CD4-positive, alpha-beta T cell treated with Interleukin-1 beta for 1 hour (primary cell): Measurements from ENCODE around the gene SPACA4.

Experiments
- DNase-seq, 2 donors: peaks; one replicate each; pipeline ENCODE4 v3.0.0-alpha.2; 2020 to 2022

The SPACA4 gene

DNA sequence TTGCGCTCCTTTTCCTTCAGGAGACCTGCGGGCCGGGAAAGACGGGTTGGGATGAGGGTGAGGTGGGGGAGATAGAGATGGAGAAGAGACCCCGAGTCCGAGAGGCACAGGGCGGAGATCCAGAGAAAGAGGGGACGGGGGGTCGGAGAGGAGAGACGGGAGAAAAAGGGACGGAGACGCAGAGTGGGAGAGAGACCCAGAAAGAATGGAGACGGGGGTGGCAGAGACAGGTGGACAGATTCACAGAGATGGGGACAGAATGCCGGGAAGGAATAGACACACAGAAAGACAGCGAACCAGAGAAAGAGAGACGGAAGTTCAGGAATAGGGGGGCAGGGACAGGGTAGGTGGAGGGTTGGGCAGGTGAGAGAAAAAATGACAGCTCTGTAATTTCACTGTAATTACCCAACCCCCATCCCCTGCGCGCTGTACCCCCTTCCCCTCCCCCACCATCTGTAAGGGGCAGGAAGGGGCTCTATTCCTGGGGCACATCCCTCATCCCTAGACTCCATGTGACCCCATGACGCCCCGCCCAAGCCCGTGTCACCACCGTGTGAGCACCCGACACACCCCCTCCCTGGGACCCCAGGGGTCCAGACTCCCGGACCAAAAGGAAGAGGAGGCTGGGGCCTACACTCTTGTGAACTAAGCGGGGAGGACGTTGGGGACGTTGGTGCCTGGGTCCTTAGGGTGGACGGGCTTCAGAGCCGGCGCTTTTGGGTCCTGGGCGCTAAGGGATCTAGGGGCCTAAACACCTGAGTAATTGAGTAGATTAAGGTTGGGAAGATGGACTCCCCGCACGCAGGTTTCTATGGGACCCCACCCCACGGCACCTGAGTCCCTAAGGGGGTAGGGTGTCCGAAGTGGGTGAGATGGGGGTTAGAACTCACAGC is 29.7 kb downstream of the SPACA4 start:
- DNase-seq = no peak

DNA sequence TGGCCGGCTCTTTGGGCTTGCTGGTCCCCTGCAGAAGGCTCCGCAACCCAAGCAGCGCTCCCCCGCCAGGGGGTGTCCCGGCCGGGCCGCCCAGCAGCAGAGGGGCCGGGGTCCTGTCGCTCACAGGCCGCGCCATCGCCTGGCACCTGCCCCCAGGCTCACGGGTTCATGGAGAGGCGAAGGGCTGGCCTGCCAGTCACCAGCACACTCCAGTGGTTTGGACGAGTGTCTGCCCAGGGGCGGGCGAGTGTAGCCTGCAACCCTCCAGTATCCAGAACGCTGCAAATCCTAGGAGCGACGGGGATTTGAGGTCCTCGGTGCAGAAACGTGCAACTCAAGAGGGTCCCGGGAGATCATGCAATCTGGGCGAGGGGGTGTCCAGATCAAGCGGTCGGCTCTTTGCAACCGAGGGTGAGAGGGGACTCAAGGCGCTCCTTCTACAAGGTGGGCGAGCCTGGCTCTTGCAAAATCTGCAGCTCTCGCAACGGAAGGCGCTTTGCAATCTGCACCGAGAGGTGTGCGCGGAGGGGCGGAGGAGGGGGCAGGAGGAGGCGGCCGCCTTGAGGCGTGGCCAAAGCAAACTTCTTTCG is 30.4 kb downstream of the SPACA4 start, which contains the start of gene DBP:
TSS of gene DBP (minus strand) at position 521 of the 590 bp plus-strand sequence. CDS start at position 136, 385 bp downstream.
- DNase-seq = no peak

DNA sequence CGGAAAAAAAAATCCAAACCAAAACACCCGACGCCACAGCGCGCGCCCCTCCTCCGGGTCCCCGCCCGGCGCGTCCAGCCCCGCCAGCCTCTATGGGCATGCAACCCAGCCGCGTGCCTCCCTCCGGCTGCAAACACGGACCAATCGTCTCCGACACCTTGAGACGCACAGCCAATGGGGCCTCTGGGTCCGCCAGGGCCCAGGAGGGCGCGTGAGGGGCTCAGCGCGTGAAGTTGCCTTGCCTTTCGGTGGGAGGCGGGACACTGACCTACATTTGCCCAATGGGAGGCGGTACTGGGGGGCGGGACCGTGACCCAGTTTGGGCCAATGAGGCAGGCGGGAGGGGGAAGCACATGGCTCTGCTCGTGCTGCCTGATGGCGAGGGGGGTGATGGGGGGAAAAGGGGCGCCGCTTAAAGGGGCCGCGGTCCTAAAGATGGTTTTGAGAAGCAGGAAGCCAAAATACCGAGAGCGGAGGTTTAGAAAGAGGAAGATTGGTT is 31.0 kb downstream of the SPACA4 start:
- peak; percentile 100 for DNase-seq

GRCh38 chr19:48637948-48638830 is 31.6 kb downstream of the SPACA4 start:
- DNase-seq = peak; percentile 92 to 94

DNA sequence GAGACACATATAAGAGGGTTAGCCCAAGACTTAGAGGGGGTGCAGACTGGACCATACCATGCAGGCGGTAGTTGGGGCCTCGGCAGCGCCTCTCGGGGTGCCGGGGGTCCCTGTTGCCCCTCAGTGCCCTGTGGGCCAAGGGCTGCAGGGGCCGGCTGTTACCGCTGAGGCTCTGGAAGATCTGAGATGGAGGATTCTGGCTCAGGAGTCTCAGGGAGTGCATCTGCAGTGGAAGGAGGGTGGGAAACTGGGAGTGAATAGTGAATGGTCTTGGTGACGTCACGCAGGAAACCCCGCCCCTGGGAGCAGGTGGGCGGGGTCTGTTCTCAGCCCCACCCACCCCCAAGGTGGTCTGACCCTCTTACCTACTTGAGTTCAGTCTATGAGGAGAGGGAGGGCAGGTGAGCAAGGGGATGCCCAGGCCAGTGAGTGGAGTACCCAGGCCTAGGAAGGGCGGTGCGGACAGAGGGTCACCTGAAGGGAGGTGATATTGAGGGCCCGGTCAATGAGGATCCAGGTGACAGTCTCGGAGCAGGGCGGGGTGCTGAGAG is 32.4 kb downstream of the SPACA4 start:
- no peak for DNase-seq

DNA sequence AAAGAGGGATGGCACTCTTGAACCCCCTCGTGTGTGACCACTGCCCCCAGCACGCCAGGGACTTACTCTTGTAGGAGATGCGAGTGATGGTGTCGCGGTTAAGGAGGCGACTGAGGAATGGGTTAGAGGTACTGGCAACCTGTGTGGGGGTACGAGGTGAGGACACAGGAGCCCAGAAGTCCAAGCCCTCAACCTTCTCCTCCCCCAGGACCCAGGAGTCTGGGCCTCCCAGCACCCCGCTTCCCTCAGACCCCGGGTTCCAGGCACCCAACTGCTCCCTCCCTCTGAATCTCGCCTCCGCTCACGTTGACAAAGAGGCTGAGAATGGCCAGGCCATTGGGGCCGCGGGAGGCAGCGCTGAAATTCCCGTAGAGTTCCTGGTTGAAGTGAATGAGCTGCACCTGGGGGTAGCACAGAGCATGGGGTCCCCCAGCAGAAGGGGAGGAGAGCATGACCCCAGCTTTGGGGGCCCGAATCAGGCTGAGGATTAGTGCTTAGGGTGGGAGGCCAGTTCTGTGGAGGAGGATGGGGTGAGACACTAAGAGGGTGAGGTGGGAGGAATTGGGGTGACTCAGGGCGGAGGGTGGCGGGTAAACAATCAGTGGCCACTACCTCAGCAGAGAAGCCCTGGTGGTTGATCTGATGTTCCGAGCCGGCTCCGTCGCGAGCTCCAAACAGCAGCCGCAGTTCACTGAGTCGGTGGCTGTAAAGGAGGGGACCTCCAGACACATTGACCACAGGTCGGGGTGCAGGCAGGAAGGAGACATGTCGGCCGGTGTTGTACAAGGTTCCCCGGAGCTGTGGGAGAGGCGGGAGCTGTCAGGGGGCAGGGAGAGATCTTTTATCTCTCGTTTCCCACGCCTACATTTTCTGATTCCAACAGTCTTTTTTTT is 33.2 kb downstream of the SPACA4 start:
- DNase-seq = peak; percentile 45 to 51

DNA sequence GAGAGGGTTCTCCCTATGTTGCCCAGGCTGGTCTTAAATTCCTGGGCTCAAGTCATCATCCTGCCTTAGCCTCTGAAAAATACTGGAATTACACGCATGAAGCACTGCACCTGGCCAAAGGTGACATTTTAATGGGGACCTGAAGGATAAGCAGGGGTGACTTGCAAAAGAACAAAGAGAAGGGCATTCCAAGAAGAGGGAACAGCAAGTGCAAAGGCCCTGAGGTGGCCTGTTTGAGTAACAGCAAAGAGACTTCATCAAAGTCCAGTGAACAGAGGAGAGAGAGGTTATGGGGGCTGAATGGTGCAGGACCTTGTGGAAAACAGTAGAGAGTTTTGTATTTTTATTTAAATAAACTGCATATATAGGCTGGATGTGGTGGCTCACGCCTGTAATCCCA is 35.3 kb downstream of the SPACA4 start:
- no peak for DNase-seq

GRCh38 chr19:48642862-48643261 is 36.3 kb downstream of the SPACA4 start:
- no peak for DNase-seq

DNA sequence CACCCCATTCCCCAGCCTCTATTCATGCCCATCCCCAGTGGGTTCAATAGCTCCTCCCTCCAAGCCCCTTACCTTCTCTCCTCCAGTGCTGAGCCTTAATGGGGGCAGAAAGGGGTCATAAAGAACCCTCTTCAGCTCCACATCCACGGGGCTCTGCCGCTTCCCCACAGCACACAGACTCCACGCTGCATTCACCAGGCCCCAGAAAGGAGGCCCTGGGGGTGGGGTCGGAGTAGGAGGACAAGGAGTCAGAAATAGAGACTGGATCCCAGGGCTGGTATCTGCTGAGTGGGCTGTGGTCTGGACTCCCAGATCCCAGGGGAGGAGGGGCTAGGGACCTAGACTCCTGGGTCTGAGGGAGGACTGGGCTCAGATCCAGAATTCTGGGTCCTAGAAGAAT is 37.8 kb downstream of the SPACA4 start:
- DNase-seq = no peak

DNA sequence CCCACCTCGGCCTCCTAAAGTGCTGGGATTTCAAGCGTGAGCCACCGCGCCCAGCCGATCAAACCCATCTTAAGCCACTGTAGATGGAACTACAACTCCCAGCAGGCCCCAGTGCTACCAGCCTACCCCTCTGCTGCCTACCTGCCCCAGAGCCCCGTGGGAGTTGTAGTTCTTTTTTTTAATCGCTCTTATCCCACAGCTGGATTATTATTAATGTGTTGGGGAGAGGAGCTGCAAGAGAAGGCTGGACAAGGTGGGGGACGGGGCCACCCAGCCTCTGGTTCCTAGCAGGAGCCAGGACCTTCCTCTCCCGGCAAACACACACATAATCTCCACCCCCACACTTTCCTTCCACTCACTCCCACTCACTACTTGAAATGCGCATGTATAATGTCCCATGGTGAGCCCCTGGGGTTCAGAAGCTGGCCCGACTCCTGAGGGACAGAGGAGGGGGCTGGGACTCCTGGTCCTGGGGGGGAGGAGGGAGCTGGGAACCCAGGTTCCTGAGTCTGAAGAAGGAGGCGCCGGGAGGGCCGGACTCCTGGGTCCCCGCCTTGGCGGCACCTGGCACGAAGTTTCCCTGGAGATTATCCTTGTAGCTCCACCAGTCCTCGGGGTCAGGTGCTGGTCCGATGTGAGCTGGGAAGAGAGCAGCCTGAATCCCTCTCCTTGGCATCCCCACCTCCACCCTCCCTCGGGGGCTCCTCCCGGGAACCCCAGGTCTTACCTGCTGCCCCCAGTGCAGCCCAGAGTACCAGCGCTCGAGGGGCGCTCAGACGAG is 38.5 kb downstream of the SPACA4 start:
- peak; percentile 80 to 81 for DNase-seq

- no peak for DNase-seq
Observed at GRCh38 chr19:48645620-48646000, 39.1 kb downstream of the SPACA4 start.

DNA sequence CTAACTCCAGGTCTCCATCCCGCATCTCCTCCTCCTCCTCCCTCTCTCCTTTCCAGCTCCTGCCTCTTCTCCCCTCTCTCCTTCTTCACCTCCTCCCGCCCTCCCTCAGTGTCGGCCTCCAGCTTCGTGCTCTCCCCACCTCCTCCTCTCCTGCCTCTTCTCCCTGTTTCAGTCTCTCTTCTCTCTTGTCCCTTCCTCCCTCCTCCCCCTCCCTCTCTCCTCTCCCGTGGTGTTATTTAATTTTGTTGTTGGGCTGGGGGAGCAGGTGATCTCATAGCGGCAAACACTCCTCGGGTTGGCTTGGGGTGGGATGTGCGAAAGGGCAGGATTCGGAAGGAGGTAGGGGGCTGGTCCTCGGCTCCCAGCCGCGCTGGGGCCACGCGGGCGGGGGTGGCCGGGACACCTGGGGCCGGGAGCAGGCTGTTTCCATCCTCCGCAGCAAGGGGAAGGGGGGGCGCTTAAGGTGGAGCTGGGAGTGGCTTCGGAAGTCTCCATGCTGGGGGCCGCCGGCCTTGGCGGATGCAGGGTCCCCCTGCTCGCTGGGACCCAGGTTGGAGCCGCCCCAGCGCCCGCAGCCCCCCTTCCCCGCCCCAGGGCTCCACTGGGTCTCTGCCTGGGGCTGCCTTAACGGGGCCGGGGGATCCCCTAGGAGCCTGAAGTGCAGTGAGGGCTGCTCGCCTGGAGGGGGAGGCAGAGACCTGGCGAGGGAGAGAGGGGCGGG is 39.6 kb downstream of the SPACA4 start, which contains the start of gene CA11:
TSS of gene CA11 (minus strand) at position 187 of the 721 bp plus-strand sequence. CDS start 555 bp downstream, outside the sequence.
- peak; percentile 92 to 95 for DNase-seq

GRCh38 chr19:48646722-48647216 is 40.2 kb downstream of the SPACA4 start:
- no peak for DNase-seq

- DNase-seq = no peak
Observed at GRCh38 chr19:48648134-48648533, 41.6 kb downstream of the SPACA4 start.

- DNase-seq = no peak
Observed at GRCh38 chr19:48650974-48651682, 44.6 kb downstream of the SPACA4 start.

- DNase-seq = no peak
Observed at GRCh38 chr19:48651683-48652048, 45.1 kb downstream of the SPACA4 start.

DNA sequence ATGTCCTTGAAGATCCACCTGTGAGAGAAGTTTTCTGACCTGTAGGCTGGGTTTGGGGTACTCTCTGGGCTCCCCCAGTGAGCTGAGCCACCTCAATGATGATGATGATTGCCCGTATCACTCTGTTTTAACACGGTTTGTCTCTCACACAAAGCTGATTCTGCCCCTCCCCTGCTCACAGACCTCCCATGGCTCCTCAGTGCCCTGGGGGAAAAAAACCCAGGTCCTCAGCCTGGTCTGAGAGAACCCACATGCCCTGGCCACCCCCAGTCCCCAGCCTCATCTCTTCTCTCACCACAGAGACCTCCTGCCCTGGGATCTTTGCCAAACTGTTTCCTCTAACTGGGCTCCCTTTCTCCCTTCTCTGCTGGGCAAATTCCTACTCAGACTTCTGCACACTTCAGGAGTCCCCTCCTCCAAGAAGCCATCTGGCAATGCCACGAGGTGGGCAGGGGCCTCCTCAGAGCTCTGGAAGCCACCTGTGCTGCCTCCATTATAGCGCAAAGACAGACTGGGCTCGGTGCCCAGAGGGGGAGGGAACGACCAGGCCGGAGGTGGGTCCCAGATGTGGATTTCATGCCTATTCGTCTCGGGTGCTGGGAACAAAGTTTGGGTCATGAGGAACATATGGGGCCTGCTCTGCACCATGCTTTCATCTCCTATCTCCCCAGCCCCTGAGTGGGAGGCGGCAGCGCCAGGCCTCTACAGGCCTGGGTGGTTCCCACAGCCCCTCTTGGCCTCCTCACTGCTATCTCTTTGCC is 47.9 kb downstream of the SPACA4 start:
- no peak for DNase-seq

GRCh38 chr19:48656840-48657474 is 50.4 kb downstream of the SPACA4 start:
- DNase-seq = no peak
